HepG2 (cell line): Measurements from ENCODE around the gene ZNF79. TPM values are rescaled to one million over a fixed set of nuclear protein-coding genes. Genes with fewer than 3 reads are reported as not detected.

Experiments used
- CBX2 ChIP-seq, 2 experiments: fragments of 200-600 bp in 1 of 2; sonication (generic); formaldehyde crosslinking in 1 of 2; IDR thresholded peaks; 2 replicates each; pipeline versions ENCODE4 v1.7.0 to v1.8.1; 2018 to 2022; ENCODE audit warnings: low read depth in 2 of 2, low read length in 1 of 2, mild to moderate bottlenecking in 1 of 2, missing genetic modification reagents in 1 of 2
- CBX5 ChIP-seq: sonication (generic); formaldehyde crosslinking; IDR thresholded peaks from 2 replicates; pipeline ENCODE4 v1.4.0; 2020; ENCODE audit warnings: missing genetic modification reagents, borderline replicate concordance
- HNRNPL ChIP-seq: fragments of 200-400 bp; formaldehyde crosslinking; IDR thresholded peaks from 2 replicates; pipeline ENCODE4 v1.6.1; 2017; ENCODE audit warnings: mild to moderate bottlenecking, low read depth, low read length
- LCORL ChIP-seq, 2 experiments: fragments of 450-650 bp in 1 of 2; sonication (generic) in 1 of 2; formaldehyde crosslinking in 1 of 2; IDR thresholded peaks; 2 replicates each; pipeline versions ENCODE4 v1.5.0 to v1.6.1; 2017 to 2020; ENCODE audit warnings: antibody characterized with exemption in 1 of 2, missing genetic modification reagents in 1 of 2
- MYPOP ChIP-seq: sonication (generic); formaldehyde crosslinking; IDR thresholded peaks from 2 replicates; pipeline ENCODE4 v1.8.1; 2023; ENCODE audit warnings: mild to moderate bottlenecking, moderate library complexity, missing genetic modification reagents
- NR2F1 ChIP-seq, 2 experiments: fragments of 450-650 bp in 1 of 2; formaldehyde crosslinking in 1 of 2; IDR thresholded peaks; 2 replicates each; pipeline versions ENCODE4 v1.5.0 to v1.6.1; 2016 to 2020; ENCODE audit warnings: mild to moderate bottlenecking in 1 of 2, missing compliant biosample characterization in 1 of 2, missing genetic modification reagents in 1 of 2, moderate library complexity in 1 of 2
- ONECUT2 ChIP-seq: sonication (generic); formaldehyde crosslinking; IDR thresholded peaks from 2 replicates; pipeline ENCODE4 v1.4.0; 2020; ENCODE audit warnings: missing genetic modification reagents
- SETDB1 ChIP-seq: sonication (generic); formaldehyde crosslinking; IDR thresholded peaks from 2 replicates; pipeline ENCODE4 v1.5.1; 2020; ENCODE audit warnings: missing genetic modification reagents, mild to moderate bottlenecking, borderline replicate concordance
- SIN3A ChIP-seq: IDR thresholded peaks from 2 replicates; pipeline ENCODE4 v1.6.1; 2011; ENCODE audit warnings: low read depth, mild to moderate bottlenecking, control low read depth, low read length, borderline replicate concordance
- SMAD9 ChIP-seq: sonication (generic); formaldehyde crosslinking; IDR thresholded peaks from 2 replicates; pipeline ENCODE4 v1.5.1; 2020; ENCODE audit warnings: mild to moderate bottlenecking, missing genetic modification reagents
- THAP11 ChIP-seq: IDR thresholded peaks from 2 replicates; pipeline ENCODE4 v1.6.1; 2016; ENCODE audit warnings: missing biosample characterization, missing genetic modification reagents
- THAP8 ChIP-seq: sonication (generic); formaldehyde crosslinking; IDR thresholded peaks from 2 replicates; pipeline ENCODE4 v1.5.1; 2020; ENCODE audit warnings: missing genetic modification reagents, mild to moderate bottlenecking, borderline replicate concordance
- UBTF ChIP-seq: sonication (generic); formaldehyde crosslinking; IDR thresholded peaks from 2 replicates; pipeline ENCODE4 v1.4.0; 2020; ENCODE audit warnings: mild to moderate bottlenecking, missing genetic modification reagents
- ZFP82 ChIP-seq: sonication (generic); formaldehyde crosslinking; IDR thresholded peaks from 2 replicates; pipeline ENCODE4 v1.5.1; 2020; ENCODE audit warnings: mild to moderate bottlenecking, missing genetic modification reagents, borderline replicate concordance
- ZNF430 ChIP-seq: sonication (generic); formaldehyde crosslinking; IDR thresholded peaks from 2 replicates; pipeline ENCODE4 v1.9.0; 2021; ENCODE audit warnings: mild to moderate bottlenecking, missing genetic modification reagents
- ZNF687 ChIP-seq: sonication (generic); formaldehyde crosslinking; IDR thresholded peaks from 2 replicates; pipeline ENCODE4 v1.5.1; 2020; ENCODE audit warnings: mild to moderate bottlenecking, missing genetic modification reagents, moderate library complexity
- ZNF7 ChIP-seq: IDR thresholded peaks from 2 replicates; pipeline ENCODE4 v1.6.1; 2016; ENCODE audit warnings: missing biosample characterization, missing genetic modification reagents
- ZSCAN21 ChIP-seq: sonication (generic); formaldehyde crosslinking; IDR thresholded peaks from 2 replicates; pipeline ENCODE4 v1.8.0; 2022; ENCODE audit warnings: mild to moderate bottlenecking, missing genetic modification reagents, moderate library complexity, borderline replicate concordance
- polyA plus RNA-seq, 8 experiments: library from polyadenylated mRNA; depleted of rRNA in 3 of 8; stranded (reverse) in 7 of 8; unstranded in 1 of 8; fragments of >200 nt; fragmentation: Illumina TruSeq in 4 of 8; extraction: Trizol in 4 of 8; gene quantifications; 2 replicates each; pipeline versions ENCODE4 v1.2.1 to v1.2.3, GENCODE V29; 2011 to 2016; ENCODE audit warnings: low read depth in 4 of 8, missing spikeins in 1 of 8, mixed read lengths in 1 of 8; ENCODE audit not compliant: insufficient read depth in 1 of 8
- total RNA-seq, 5 experiments: library from RNA; depleted of rRNA; stranded (reverse); fragments of >200 nt; fragmentation: Illumina TruSeq; extraction: Trizol; gene quantifications; 2 replicates each; pipeline ENCODE4 v1.2.3, GENCODE V29; 2016; ENCODE audit warnings: low read depth in 1 of 5

ZNF79 gene
- total and polyA plus RNA-seq, 2 of the 13 experiments (the other 11 are each of a cell fraction or from before 2014, with no cell fraction given): 3.7 to 8.1 TPM

GRCh38 chr9:127451858-127452656, 27.9 kb downstream of the ZNF79 start (continued):
- TF ChIP-seq UBTF (CRISPR knock-in tag) (no peak), ZNF7 (CRISPR knock-in tag) (no peak), THAP8 (no peak), CBX2 (IDR thresholded peaks at IDR 0.05; ENCODE audit: low read depth, low read length) (no peak), CBX2 (CRISPR knock-in tag; IDR thresholded peaks at IDR 0.05; ENCODE audit: low read depth) (no peak), THAP11 (CRISPR knock-in tag) (peak; percentile 42; the same call in 1 of the 2 replicates), ZFP82 (CRISPR knock-in tag) (no peak), MYPOP (peak; percentile 29; the same call in 1 of the 2 replicates), SETDB1 (CRISPR knock-in tag) (no peak), SMAD9 (CRISPR knock-in tag) (0 out of 2 replicates have a peak, but pooled peaks have one; percentile 61), NR2F1 (CRISPR knock-in tag; IDR thresholded peaks at IDR 0.05) (no peak), HNRNPL (0 out of 2 replicates have a peak, but pooled peaks have one; percentile 20), SIN3A (peak; percentile 14; the same call in 1 of the 2 replicates), ZSCAN21 (CRISPR knock-in tag) (peak; percentile 49; the same call in 1 of the 2 replicates), CBX5 (CRISPR knock-in tag) (no peak), ZNF430 (CRISPR knock-in tag) (0 out of 2 replicates have a peak, but pooled peaks have one; percentile 14), ONECUT2 (CRISPR knock-in tag) (no peak), ZNF687 (CRISPR knock-in tag) (peak; percentile 27), LCORL (IDR thresholded peaks at IDR 0.05) (no peak), LCORL (CRISPR knock-in tag; IDR thresholded peaks at IDR 0.05) (no peak)
